Testis (tissue), 2 donors: ENCODE measurements around the gene SLC16A12.

ENCODE experiments used
- POLR2A ChIP-seq: fragments of 450-650 bp; IDR thresholded peaks from one replicate; pipeline ENCODE4 v1.6.1; 2017; ENCODE audit warnings: antibody characterized with exemption, mild to moderate bottlenecking, moderate library complexity
- TF ChIP-seq, protein P1 (sequence below), 3 experiments: fragments of 450-650 bp in 2 of 3; fragments of 200-600 bp in 1 of 3; sonication (generic) in 1 of 3; IDR thresholded peaks; one replicate each; pipeline ENCODE4 v1.5.1; 2016 to 2019; ENCODE audit warnings: antibody characterized with exemption in 3 of 3, mild to moderate bottlenecking in 2 of 3, moderate library complexity in 1 of 3

GRCh38 chr10:89576696-89577095, 41.3 kb upstream of the SLC16A12 start:
- TF ChIP-seq, protein P1, sequence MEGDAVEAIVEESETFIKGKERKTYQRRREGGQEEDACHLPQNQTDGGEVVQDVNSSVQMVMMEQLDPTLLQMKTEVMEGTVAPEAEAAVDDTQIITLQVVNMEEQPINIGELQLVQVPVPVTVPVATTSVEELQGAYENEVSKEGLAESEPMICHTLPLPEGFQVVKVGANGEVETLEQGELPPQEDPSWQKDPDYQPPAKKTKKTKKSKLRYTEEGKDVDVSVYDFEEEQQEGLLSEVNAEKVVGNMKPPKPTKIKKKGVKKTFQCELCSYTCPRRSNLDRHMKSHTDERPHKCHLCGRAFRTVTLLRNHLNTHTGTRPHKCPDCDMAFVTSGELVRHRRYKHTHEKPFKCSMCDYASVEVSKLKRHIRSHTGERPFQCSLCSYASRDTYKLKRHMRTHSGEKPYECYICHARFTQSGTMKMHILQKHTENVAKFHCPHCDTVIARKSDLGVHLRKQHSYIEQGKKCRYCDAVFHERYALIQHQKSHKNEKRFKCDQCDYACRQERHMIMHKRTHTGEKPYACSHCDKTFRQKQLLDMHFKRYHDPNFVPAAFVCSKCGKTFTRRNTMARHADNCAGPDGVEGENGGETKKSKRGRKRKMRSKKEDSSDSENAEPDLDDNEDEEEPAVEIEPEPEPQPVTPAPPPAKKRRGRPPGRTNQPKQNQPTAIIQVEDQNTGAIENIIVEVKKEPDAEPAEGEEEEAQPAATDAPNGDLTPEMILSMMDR (IDR thresholded peaks at IDR 0.05), result no peak
- no peak for TF ChIP-seq POLR2A
